PFSK-1 (cell line): ENCODE results near the gene LDLRAD4.

Source experiments
- FOXP2 ChIP-seq: optimal IDR thresholded peaks from 2 replicates; pipeline ENCODE3; 2011; ENCODE audit warnings: borderline replicate concordance, control low read depth, inconsistent platforms; ENCODE audit not compliant: insufficient read depth; ENCODE audit errors: extremely low read length, extremely low read depth
- POLR2AphosphoS5 ChIP-seq: IDR thresholded peaks from 2 replicates; pipeline ENCODE4 v1.6.1; 2012; ENCODE audit warnings: low read depth, mild to moderate bottlenecking, control low read depth, low read length, moderate library complexity
- REST ChIP-seq, 2 experiments: IDR thresholded peaks; 2 replicates each; pipeline versions ENCODE4 v1.6.1 to v1.8.0; 2011 to 2012; ENCODE audit warnings: low read depth in 2 of 2, low read length in 2 of 2, control low read depth in 1 of 2, inconsistent platforms in 1 of 2, mild to moderate bottlenecking in 1 of 2, moderate library complexity in 1 of 2; ENCODE audit not compliant: insufficient read depth in 1 of 2
- SIN3A ChIP-seq: IDR thresholded peaks from 2 replicates; pipeline ENCODE4 v1.6.1; 2012; ENCODE audit warnings: mild to moderate bottlenecking, low read length, moderate library complexity, borderline replicate concordance; ENCODE audit not compliant: insufficient read depth
- TAF1 ChIP-seq: IDR thresholded peaks from 2 replicates; pipeline ENCODE4 v1.6.1; 2012; ENCODE audit warnings: low read length, control low read depth, borderline replicate concordance; ENCODE audit not compliant: insufficient read depth

LDLRAD4 gene

GRCh38 chr18:13545955-13546354 lies 327.4 kb downstream of the LDLRAD4 start:
- TF ChIP-seq REST (IDR thresholded peaks at IDR 0.05; ENCODE audit: insufficient read depth in 1 of 2, low read depth in 2 of 2, low read length in 2 of 2) (no peak), SIN3A (no peak), TAF1 (no peak), FOXP2 (no peak), POLR2AphosphoS5 (no peak)

- TF ChIP-seq TAF1 (no peak), SIN3A (no peak), POLR2AphosphoS5 (no peak), REST (IDR thresholded peaks at IDR 0.05; ENCODE audit: insufficient read depth in 1 of 2, low read depth in 2 of 2, low read length in 2 of 2) (no peak), FOXP2 (no peak)
Measured at GRCh38 chr18:13546638-13547037, 328.1 kb downstream of the LDLRAD4 start.

GRCh38 chr18:13547347-13547746 lies 328.8 kb downstream of the LDLRAD4 start:
- TF ChIP-seq TAF1 (no peak), FOXP2 (no peak), SIN3A (no peak), REST (IDR thresholded peaks at IDR 0.05; ENCODE audit: insufficient read depth in 1 of 2, low read depth in 2 of 2, low read length in 2 of 2) (no peak), POLR2AphosphoS5 (no peak)

- TF ChIP-seq TAF1 = no peak
- no peak for TF ChIP-seq REST (IDR thresholded peaks at IDR 0.05; ENCODE audit: insufficient read depth in 1 of 2, low read depth in 2 of 2, low read length in 2 of 2)
- no peak for TF ChIP-seq FOXP2
- no peak for TF ChIP-seq POLR2AphosphoS5
- no peak for TF ChIP-seq SIN3A
Measured at GRCh38 chr18:13548106-13548819, 329.7 kb downstream of the LDLRAD4 start.
